Astrocyte of the spinal cord (primary cell): ENCODE data around the gene PGM3.
A peak's percentile ranks its signal among the peaks of the same experiment; 100 is the strongest.

Experiments used
- DNase-seq: peaks from one replicate; pipeline ENCODE4 v3.0.0; 2011; ENCODE audit warnings: low read depth, low spot score
- H3K4me3 ChIP-seq: 2 replicates; pipeline ENCODE4 v1.5.1; 2011; ENCODE audit warnings: low read depth, mild to moderate bottlenecking, low read length, moderate library complexity
- in situ Hi-C: cut with HindIII; loops from 2 replicates; pipeline ENCODE4 v1.10.0; 2017; ENCODE audit warnings: low sequenced_read_pairs
- TF ChIP-seq, protein P1 (sequence below): IDR thresholded peaks from 2 replicates; pipeline ENCODE4 v1.5.1; 2012; ENCODE audit warnings: low read depth, mild to moderate bottlenecking, low read length, inconsistent platforms

The PGM3 gene

GRCh38 chr6:83192871-83193746, at the start of gene PGM3, which contains the start of gene RWDD2A:
PGM3 (minus strand) TSS chr6:83193265; CDS start chr6:83191012, 2,253 bp downstream.
RWDD2A (plus strand) TSS chr6:83193357; CDS start chr6:83194452, 1,095 bp downstream.
- peak within 1 kb of the TSS; percentile 70 for H3K4me3 ChIP-seq
- DNase-seq: peak; percentile 88
- TF ChIP-seq, protein P1, sequence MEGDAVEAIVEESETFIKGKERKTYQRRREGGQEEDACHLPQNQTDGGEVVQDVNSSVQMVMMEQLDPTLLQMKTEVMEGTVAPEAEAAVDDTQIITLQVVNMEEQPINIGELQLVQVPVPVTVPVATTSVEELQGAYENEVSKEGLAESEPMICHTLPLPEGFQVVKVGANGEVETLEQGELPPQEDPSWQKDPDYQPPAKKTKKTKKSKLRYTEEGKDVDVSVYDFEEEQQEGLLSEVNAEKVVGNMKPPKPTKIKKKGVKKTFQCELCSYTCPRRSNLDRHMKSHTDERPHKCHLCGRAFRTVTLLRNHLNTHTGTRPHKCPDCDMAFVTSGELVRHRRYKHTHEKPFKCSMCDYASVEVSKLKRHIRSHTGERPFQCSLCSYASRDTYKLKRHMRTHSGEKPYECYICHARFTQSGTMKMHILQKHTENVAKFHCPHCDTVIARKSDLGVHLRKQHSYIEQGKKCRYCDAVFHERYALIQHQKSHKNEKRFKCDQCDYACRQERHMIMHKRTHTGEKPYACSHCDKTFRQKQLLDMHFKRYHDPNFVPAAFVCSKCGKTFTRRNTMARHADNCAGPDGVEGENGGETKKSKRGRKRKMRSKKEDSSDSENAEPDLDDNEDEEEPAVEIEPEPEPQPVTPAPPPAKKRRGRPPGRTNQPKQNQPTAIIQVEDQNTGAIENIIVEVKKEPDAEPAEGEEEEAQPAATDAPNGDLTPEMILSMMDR: no peak
- in situ Hi-C loops: no loop called here

DNA sequence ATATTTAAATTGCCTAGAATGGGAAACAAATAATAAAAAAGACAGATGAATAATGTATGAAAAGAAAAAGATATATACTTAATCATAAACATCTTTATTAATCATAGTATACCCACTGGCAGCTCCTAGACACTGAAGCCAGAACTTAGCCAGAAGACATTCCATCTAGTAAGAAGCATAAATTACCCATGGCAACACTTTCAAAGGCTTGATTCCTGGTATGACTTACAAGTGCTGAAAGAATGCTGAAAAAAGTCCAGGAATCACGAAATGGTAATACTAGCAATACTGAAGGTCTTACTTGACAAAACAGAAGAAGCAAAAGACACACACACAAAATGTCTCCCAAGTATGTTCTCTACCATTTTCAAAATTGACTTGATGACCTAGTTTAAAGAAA, 38.1 kb upstream of the PGM3 start:
- in situ Hi-C loops: no loop called here
- H3K4me3 ChIP-seq: no peak overlapping the region
- TF ChIP-seq, protein P1: no peak
- peak; percentile 63 for DNase-seq

GRCh38 chr6:83226517-83226916, 33.5 kb upstream of the PGM3 start:
- TF ChIP-seq, protein P1: no peak
- H3K4me3 ChIP-seq: no peak overlapping the region
- in situ Hi-C loops: no loop called here
- DNase-seq: peak; percentile 25

DNA sequence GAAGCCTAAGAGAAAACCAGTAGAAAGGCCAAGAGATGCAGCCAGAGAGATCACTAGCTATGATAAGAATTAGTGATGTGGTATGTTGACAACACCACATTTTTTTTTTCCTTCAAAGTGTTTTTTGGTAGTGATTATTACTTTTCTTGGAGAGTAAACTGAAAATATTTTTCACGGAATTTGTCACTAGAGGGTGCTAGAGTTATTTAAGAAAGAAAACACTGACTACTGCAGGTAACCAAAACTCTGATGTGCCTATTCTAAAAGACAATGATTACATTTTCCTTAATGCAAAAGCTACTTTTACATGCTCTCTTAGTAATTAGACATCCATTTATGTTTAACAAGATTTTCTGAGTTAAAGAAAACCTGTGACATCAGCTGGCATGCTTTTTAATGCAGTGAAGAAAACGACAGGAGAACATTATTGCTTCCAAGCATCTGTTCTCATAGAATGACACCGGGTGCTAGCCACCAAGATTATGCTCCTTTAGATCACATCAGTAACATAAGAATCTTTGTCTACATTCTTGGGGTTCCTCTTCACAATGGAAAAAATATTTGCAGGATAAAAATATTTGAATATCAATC, 28.9 kb upstream of the PGM3 start:
- peak; percentile 61 for DNase-seq
- in situ Hi-C loops: no loop called here
- TF ChIP-seq, protein P1: peak; percentile 37
- no peak overlapping the region for H3K4me3 ChIP-seq

GRCh38 chr6:83221276-83221675, 28.2 kb upstream of the PGM3 start:
- in situ Hi-C loops: no loop called here
- TF ChIP-seq, protein P1: no peak
- DNase-seq: no peak
- H3K4me3 ChIP-seq: no peak overlapping the region

DNA sequence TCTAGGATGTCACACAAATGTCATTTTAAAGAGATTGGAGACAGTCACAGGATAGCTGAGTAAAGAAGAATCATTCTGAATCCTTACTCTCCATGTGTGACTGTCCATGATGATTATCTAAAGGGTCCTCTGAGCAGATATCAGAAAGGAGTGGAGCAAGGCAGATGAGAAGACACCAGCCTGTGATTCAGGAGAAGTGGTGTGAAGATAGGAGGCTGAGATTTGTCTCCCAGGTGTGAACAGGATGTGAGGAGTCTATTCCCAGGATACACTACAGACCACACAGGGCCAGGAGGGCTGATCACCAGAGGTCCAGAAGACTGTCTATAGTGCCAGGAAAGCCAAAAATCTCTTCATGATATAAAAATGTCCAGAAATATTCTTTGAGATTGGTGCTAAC, 27.1 kb upstream of the PGM3 start:
- H3K4me3 ChIP-seq: no peak overlapping the region
- in situ Hi-C loops: no loop called here
- TF ChIP-seq, protein P1: no peak
- DNase-seq: no peak
